Measurements from ENCODE around the gene SH3TC1. TPM values are rescaled to one million over a fixed set of nuclear protein-coding genes. Genes with fewer than 3 reads are reported as not detected.

SH3TC1 gene
- total RNA-seq, 1 donor from 2014 or later = 0.70 TPM

DNA sequence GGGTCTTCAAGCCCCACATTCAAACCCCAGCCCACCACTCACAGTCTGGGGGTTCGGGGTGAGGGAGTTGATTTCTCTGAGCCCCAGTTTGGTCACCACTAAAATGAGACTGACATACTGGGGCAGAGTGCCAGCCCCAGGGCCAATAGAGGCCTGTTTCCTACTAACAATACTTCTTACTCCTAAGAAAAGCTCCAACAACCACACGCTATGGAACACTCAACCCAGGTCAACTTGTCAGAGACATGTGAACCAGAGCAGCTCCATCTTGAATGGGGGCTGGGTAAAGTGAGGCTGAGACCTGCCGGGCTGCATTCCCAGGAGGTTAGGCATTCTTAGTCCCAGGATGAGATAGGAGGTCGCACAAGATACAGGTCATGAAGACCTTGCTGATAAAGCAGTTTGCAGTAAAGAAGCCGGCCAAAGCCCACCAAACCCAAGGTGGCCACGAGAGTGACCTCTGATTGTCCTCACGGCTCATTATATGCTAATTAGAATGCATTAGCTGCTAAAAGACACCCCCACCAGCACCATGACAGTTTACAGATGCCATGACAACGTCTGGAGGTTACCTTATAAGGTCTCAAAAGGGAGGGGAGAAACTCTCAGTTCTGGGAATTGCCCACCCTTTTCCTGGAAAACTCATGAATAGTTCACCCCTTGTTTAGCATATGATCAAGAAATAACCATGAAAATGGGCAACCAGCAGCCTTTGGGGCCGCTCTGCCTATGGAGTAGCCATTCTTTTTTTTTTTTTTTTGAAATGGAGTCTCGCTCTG, 43.9 kb downstream of the SH3TC1 start:
- Mint-ChIP-seq H3K36me3 (ENCODE audit: unreplicated experiment) (no peaks in the 10 kb centered on the region), H3K4me3 (ENCODE audit: unreplicated experiment) (no peak overlapping the region)

DNA sequence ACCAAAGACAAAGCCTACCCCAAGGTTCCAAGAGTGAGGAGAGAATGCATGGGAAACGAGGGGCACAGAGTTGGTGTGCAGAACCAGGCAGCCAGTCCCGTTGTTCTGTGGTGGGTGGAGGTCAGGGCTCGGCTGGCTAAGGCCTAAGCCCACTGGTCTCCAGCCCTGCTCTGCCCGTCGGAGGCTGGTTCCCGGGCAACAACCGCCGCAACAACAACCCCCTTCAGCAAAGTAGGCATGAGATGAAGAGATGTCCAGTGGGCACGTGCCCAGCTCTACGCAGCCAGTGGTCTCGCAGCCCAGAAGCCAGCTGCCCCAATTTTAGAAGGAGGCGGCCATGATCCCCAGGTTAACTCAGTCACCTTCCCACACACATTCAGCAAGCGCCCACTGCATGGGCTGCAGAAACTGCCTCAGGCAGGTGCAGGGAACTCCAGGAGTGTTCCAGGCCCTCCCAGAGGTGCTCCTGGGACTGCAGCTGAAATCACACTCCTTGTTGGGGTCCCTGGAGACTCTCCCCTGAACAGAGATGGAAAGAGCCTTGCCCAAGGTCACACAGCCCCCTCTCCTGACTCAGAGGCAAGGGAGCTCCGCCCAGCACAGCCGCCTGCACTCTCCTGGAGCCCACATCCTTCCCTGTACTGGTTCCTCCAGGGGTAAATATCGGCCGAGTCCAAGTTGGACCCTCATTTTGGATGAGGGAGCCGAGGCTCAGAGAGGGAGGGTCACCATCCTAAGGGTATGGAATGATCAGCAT, 45.1 kb downstream of the SH3TC1 start:
- DNase-seq (ENCODE audit: extremely low spot score, unreplicated experiment) = no peak
- Mint-ChIP-seq H3K27me3 (ENCODE audit: unreplicated experiment) (peaks cover 2% of the 10 kb centered on the region), H3K36me3 (ENCODE audit: unreplicated experiment) (no peaks in the 10 kb centered on the region), H3K4me3 (ENCODE audit: unreplicated experiment) (no peak overlapping the region), H3K4me1 (ENCODE audit: unreplicated experiment) (peaks cover 16% of the 10 kb centered on the region), H3K9me3 (ENCODE audit: unreplicated experiment) (no peaks in the 10 kb centered on the region), H3K27ac (ENCODE audit: unreplicated experiment) (no peak overlapping the region)
- TF ChIP-seq, protein P1, sequence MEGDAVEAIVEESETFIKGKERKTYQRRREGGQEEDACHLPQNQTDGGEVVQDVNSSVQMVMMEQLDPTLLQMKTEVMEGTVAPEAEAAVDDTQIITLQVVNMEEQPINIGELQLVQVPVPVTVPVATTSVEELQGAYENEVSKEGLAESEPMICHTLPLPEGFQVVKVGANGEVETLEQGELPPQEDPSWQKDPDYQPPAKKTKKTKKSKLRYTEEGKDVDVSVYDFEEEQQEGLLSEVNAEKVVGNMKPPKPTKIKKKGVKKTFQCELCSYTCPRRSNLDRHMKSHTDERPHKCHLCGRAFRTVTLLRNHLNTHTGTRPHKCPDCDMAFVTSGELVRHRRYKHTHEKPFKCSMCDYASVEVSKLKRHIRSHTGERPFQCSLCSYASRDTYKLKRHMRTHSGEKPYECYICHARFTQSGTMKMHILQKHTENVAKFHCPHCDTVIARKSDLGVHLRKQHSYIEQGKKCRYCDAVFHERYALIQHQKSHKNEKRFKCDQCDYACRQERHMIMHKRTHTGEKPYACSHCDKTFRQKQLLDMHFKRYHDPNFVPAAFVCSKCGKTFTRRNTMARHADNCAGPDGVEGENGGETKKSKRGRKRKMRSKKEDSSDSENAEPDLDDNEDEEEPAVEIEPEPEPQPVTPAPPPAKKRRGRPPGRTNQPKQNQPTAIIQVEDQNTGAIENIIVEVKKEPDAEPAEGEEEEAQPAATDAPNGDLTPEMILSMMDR (IDR thresholded peaks at IDR 0.05) = no peak

More for the DNA sequence above, 43.9 kb downstream of the SH3TC1 start:
- Mint-ChIP-seq H3K4me1 (ENCODE audit: unreplicated experiment) (peaks cover 15% of the 10 kb centered on the region), H3K9me3 (ENCODE audit: unreplicated experiment) (no peaks in the 10 kb centered on the region), H3K27me3 (ENCODE audit: unreplicated experiment) (no peaks in the 10 kb centered on the region), H3K27ac (ENCODE audit: unreplicated experiment) (no peak overlapping the region)
- DNase-seq (ENCODE audit: extremely low spot score, unreplicated experiment) = no peak
- TF ChIP-seq, protein P1 (IDR thresholded peaks at IDR 0.05) = no peak

DNA sequence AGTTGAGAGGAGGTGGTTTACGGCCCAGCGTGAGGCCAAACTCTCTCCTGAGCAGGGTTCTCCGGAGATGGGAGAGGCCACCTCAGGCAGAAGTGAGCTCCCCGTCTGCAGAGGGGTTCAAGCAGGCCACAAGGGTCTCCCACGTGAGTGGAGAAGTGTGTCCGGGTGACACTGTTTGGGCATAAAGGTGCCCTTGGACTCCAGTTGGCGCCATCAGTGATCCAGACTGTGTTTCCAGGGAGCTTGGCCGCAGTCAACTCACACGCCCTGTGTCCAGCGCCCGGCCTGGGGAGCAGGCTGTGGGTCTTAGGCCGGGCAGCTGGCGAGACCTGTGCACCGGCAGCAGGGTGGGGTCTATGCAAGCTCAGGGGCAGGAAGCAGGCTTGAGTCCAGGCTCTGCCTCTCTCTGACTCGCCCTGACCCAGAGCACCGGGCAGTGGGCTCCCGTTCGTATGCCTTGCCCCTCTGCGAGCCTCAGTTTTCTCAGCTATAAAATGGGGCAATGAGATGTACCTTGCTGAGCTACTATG, 45.9 kb downstream of the SH3TC1 start:
- TF ChIP-seq, protein P1 (IDR thresholded peaks at IDR 0.05) = no peak
- H3K27me3 Mint-ChIP-seq (ENCODE audit: unreplicated experiment) = peaks cover 4% of the 10 kb centered on the region
- peaks cover 16% of the 10 kb centered on the region for H3K4me1 Mint-ChIP-seq (ENCODE audit: unreplicated experiment)
- H3K36me3 Mint-ChIP-seq (ENCODE audit: unreplicated experiment) = no peaks in the 10 kb centered on the region
- H3K9me3 Mint-ChIP-seq (ENCODE audit: unreplicated experiment) = no peaks in the 10 kb centered on the region
- H3K4me3 Mint-ChIP-seq (ENCODE audit: unreplicated experiment) = no peak overlapping the region
- DNase-seq (ENCODE audit: extremely low spot score, unreplicated experiment) = no peak
- no peak overlapping the region for H3K27ac Mint-ChIP-seq (ENCODE audit: unreplicated experiment)

DNA sequence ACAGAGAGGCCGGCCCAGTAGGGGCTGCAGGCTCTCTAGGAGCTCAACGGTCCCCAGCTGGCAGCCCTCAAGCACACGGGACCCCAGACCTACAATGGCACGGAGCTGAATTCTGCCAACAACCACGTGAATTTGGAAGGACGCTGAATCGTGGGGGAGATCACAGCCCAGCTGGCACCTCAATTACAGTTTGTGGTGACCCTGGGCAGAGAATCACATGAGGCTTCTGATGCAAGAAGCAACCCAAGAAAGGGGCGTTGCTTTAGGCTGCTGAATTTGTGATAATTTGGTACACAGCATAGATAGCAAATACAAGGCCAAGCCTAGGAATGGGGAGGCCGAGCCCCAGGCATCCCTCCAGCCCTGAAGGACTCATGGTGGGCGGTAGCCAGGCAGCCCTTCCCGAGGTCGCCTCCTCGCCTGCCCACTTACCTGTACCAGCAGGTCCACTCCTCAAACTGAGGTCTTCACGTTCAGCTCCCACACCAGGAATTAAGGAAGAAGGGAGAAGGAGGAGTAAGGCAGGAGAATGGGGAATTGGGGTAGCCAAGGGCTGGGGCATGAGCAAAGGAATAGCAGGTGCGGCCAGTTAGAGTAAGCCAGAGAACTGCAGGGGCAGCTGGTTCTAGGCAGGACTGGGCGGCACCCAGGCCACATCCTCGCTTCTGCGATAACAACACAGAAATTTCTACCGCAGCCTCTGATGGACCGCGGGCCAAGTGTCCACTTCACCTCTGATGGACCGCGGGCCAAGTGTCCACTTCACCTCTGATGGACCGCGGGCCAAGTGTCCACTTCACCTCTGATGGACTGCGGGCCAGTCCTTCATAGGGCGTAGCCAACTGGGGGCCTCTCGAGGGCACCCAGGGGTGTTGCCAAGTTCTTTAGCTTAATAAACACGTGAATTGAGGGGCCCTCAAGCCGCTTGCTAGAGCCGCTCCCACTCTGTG, 47.1 kb downstream of the SH3TC1 start:
- H3K36me3 Mint-ChIP-seq (ENCODE audit: unreplicated experiment) = no peaks in the 10 kb centered on the region
- H3K9me3 Mint-ChIP-seq (ENCODE audit: unreplicated experiment) = no peaks in the 10 kb centered on the region
- H3K27me3 Mint-ChIP-seq (ENCODE audit: unreplicated experiment) = peaks cover 7% of the 10 kb centered on the region
- no peak overlapping the region for H3K27ac Mint-ChIP-seq (ENCODE audit: unreplicated experiment)
- H3K4me1 Mint-ChIP-seq (ENCODE audit: unreplicated experiment) = peaks cover 16% of the 10 kb centered on the region
- H3K4me3 Mint-ChIP-seq (ENCODE audit: unreplicated experiment) = no peak overlapping the region
- TF ChIP-seq, protein P1 (IDR thresholded peaks at IDR 0.05) = no peak
- DNase-seq (ENCODE audit: extremely low spot score, unreplicated experiment) = no peak
